K562 (cell line): Measurements from ENCODE around the gene ZNRF2.

ENCODE experiments used
- FOXA1 ChIP-seq: fragments of 450-650 bp; IDR thresholded peaks from 2 replicates; pipeline ENCODE4 v1.6.1; 2016; ENCODE audit warnings: mild to moderate bottlenecking, borderline replicate concordance
- FOXM1 ChIP-seq, 2 experiments: fragments of 450-650 bp in 1 of 2; sonication (generic) in 1 of 2; formaldehyde crosslinking in 1 of 2; IDR thresholded peaks; 2 replicates each; pipeline versions ENCODE4 v1.6.1 to v1.9.0; 2017 to 2022; ENCODE audit warnings: low read depth in 2 of 2, mild to moderate bottlenecking in 2 of 2, missing genetic modification reagents in 1 of 2, moderate library complexity in 1 of 2
- JUNB ChIP-seq: fragments of 450-650 bp; formaldehyde crosslinking; conservative IDR thresholded peaks from 2 replicates; pipeline ENCODE4 v1.4.0; 2020; ENCODE audit warnings: mild to moderate bottlenecking
- POLR2A ChIP-seq: fragments of 450-650 bp; conservative IDR thresholded peaks from 2 replicates; pipeline ENCODE4 v1.6.1; 2016
- RAD21 ChIP-seq, 2 experiments: fragments of 250-450 bp in 1 of 2; fragments of 450-650 bp in 1 of 2; sonication (Bioruptor Pico) in 1 of 2; formaldehyde crosslinking in 1 of 2; IDR thresholded peaks in 1 of 2; conservative IDR thresholded peaks in 1 of 2; 2 replicates each; pipeline versions ENCODE4 v1.4.0 to v1.8.0; 2020 to 2022; ENCODE audit warnings: mild to moderate bottlenecking in 2 of 2, moderate library complexity in 1 of 2
- TF ChIP-seq, protein P1 (sequence below): sonication (generic); formaldehyde crosslinking; IDR thresholded peaks from 2 replicates; pipeline ENCODE4 v1.8.1; 2023; ENCODE audit warnings: mild to moderate bottlenecking, missing genetic modification reagents
- TF ChIP-seq, protein P2 (sequence below): sonication (generic); formaldehyde crosslinking; IDR thresholded peaks from 2 replicates; pipeline ENCODE4 v1.8.0; 2022; ENCODE audit warnings: missing genetic modification reagents, mild to moderate bottlenecking, borderline replicate concordance
- TF ChIP-seq, protein P3 (sequence below): sonication (generic); formaldehyde crosslinking; IDR thresholded peaks from 2 replicates; pipeline ENCODE4 v1.8.0; 2022; ENCODE audit warnings: mild to moderate bottlenecking, missing genetic modification reagents

DNA sequence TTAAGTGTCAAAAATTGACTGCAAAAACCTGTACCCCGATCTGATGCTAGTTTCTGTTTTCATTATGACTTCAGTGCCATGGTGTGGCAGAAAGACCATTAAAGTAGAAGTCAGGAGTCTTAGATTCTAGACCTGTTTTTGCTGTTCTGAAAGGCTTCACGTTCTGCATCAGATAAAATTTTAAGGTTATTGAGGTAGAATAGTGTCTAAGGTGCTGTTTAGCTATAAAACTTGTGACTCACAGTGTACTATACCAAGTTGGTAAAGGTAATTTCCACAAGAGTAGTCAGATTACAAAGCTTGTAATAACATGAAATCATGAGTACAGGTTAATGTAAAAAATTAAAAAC, 38.6 kb downstream of the ZNRF2 start:
- TF ChIP-seq JUNB (CRISPR knock-in tag), result no peak
- TF ChIP-seq, protein P1, sequence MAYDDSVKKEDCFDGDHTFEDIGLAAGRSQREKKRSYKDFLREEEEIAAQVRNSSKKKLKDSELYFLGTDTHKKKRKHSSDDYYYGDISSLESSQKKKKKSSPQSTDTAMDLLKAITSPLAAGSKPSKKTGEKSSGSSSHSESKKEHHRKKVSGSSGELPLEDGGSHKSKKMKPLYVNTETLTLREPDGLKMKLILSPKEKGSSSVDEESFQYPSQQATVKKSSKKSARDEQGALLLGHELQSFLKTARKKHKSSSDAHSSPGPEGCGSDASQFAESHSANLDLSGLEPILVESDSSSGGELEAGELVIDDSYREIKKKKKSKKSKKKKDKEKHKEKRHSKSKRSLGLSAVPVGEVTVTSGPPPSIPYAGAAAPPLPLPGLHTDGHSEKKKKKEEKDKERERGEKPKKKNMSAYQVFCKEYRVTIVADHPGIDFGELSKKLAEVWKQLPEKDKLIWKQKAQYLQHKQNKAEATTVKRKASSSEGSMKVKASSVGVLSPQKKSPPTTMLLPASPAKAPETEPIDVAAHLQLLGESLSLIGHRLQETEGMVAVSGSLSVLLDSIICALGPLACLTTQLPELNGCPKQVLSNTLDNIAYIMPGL (CRISPR knock-in tag), result no peak
- TF ChIP-seq, protein P2, sequence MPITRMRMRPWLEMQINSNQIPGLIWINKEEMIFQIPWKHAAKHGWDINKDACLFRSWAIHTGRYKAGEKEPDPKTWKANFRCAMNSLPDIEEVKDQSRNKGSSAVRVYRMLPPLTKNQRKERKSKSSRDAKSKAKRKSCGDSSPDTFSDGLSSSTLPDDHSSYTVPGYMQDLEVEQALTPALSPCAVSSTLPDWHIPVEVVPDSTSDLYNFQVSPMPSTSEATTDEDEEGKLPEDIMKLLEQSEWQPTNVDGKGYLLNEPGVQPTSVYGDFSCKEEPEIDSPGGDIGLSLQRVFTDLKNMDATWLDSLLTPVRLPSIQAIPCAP (CRISPR knock-in tag), result no peak
- no peak for TF ChIP-seq FOXA1
- no peak for TF ChIP-seq FOXM1 (IDR thresholded peaks at IDR 0.05; ENCODE audit: low read depth)
- TF ChIP-seq FOXM1 (CRISPR knock-in tag; IDR thresholded peaks at IDR 0.05; ENCODE audit: low read depth), result no peak
- TF ChIP-seq RAD21 (CRISPR knock-in tag; conservative IDR thresholded peaks at IDR 0.05 in 1 of 2, IDR thresholded peaks at IDR 0.05 in 1 of 2), result no peak
- no peak for TF ChIP-seq POLR2A
- TF ChIP-seq, protein P3, sequence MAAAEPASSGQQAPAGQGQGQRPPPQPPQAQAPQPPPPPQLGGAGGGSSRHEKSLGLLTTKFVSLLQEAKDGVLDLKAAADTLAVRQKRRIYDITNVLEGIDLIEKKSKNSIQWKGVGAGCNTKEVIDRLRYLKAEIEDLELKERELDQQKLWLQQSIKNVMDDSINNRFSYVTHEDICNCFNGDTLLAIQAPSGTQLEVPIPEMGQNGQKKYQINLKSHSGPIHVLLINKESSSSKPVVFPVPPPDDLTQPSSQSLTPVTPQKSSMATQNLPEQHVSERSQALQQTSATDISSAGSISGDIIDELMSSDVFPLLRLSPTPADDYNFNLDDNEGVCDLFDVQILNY (CRISPR knock-in tag), result no peak
